Measurements from ENCODE around the gene ATG5. TPM values are rescaled to one million over a fixed set of nuclear protein-coding genes. Genes with fewer than 3 reads are reported as not detected.
A peak's percentile ranks its signal among the peaks of the same experiment; 100 is the strongest.

The ATG5 gene
- total RNA-seq, 1 donor, result 62.6 TPM

- DNase-seq (ENCODE audit: low read depth), result no peak
- TF ChIP-seq CTCF (IDR thresholded peaks at IDR 0.05; ENCODE audit: insufficient read depth, low read depth, low read length), result no peak
- no peak overlapping the region for H3K4me3 ChIP-seq (ENCODE audit: low read depth, low read length)
These were observed 100.0 kb downstream of the ATG5 start for GRCh38 chr6:106225581-106225980.

GRCh38 chr6:106223300-106223930 lies 102.1 kb downstream of the ATG5 start:
- no peak overlapping the region for H3K4me3 ChIP-seq (ENCODE audit: low read depth, low read length)
- DNase-seq (ENCODE audit: low read depth), result peak; percentile 88
- TF ChIP-seq CTCF (IDR thresholded peaks at IDR 0.05; ENCODE audit: insufficient read depth, low read depth, low read length), result peak; percentile 62

- TF ChIP-seq CTCF (IDR thresholded peaks at IDR 0.05; ENCODE audit: insufficient read depth, low read depth, low read length), result no peak
- no peak for DNase-seq (ENCODE audit: low read depth)
- no peak overlapping the region for H3K4me3 ChIP-seq (ENCODE audit: low read depth, low read length)
These were observed 105.1 kb downstream of the ATG5 start for GRCh38 chr6:106220485-106220884.

GRCh38 chr6:106216527-106216926 lies 109.0 kb downstream of the ATG5 start:
- peak; percentile 59 for DNase-seq (ENCODE audit: low read depth)
- no peak overlapping the region for H3K4me3 ChIP-seq (ENCODE audit: low read depth, low read length)
- no peak for TF ChIP-seq CTCF (IDR thresholded peaks at IDR 0.05; ENCODE audit: insufficient read depth, low read depth, low read length)

GRCh38 chr6:106215608-106216007 lies 110.0 kb downstream of the ATG5 start:
- no peak for DNase-seq (ENCODE audit: low read depth)
- no peak overlapping the region for H3K4me3 ChIP-seq (ENCODE audit: low read depth, low read length)
- no peak for TF ChIP-seq CTCF (IDR thresholded peaks at IDR 0.05; ENCODE audit: insufficient read depth, low read depth, low read length)

- no peak for TF ChIP-seq CTCF (IDR thresholded peaks at IDR 0.05; ENCODE audit: insufficient read depth, low read depth, low read length)
- no peak for DNase-seq (ENCODE audit: low read depth)
- no peak overlapping the region for H3K4me3 ChIP-seq (ENCODE audit: low read depth, low read length)
These were observed 111.0 kb downstream of the ATG5 start for GRCh38 chr6:106214531-106214930.
